Gastrocnemius medialis (tissue), 4 donors: Measurements from ENCODE around the gene CDC5L.

Source experiments
- CTCF ChIP-seq, 5 experiments: fragments of 450-650 bp in 3 of 5; fragments of 200-600 bp in 2 of 5; sonication (generic) in 2 of 5; IDR thresholded peaks in 4 of 5; conservative IDR thresholded peaks in 1 of 5; 1 replicate in 4 of 5; 2 replicates in 1 of 5; pipeline ENCODE4 v1.5.1; 2016 to 2019; ENCODE audit warnings: antibody characterized with exemption in 5 of 5, mild to moderate bottlenecking in 3 of 5, moderate library complexity in 3 of 5
- POLR2A ChIP-seq, 2 donors: fragments of 450-650 bp; IDR thresholded peaks; one replicate each; pipeline ENCODE4 v1.6.1; 2017; ENCODE audit warnings: antibody characterized with exemption in 2 of 2, mild to moderate bottlenecking in 2 of 2, moderate library complexity in 2 of 2

GRCh38 chr6:44470746-44471145 lies 83.2 kb downstream of the CDC5L start:
- TF ChIP-seq CTCF (IDR thresholded peaks at IDR 0.05 in 4 of 5, conservative IDR thresholded peaks at IDR 0.05 in 1 of 5) (no peak), POLR2A (IDR thresholded peaks at IDR 0.05) (no peak)
